Astrocyte of the cerebellum (primary cell): Measurements from ENCODE around the gene PPP6R2.

Experiments used
- DNase-seq: peaks from one replicate; pipeline ENCODE4 v3.0.0-alpha.2; 2011; ENCODE audit warnings: low read depth
- H3K4me3 ChIP-seq: 2 replicates; pipeline ENCODE4 v1.5.1; 2011; ENCODE audit warnings: mild to moderate bottlenecking, low read depth, low read length, moderate library complexity
- in situ Hi-C: cut with HindIII; loops from 2 replicates; pipeline ENCODE4 v1.10.0; 2017; ENCODE audit warnings: low sequenced_read_pairs
- TF ChIP-seq, protein P1 (sequence below): IDR thresholded peaks from 2 replicates; pipeline ENCODE4 v1.5.1; 2012; ENCODE audit warnings: low read length, low read depth, moderate library complexity, mild to moderate bottlenecking; ENCODE audit errors: missing control alignments

Gene PPP6R2

DNA sequence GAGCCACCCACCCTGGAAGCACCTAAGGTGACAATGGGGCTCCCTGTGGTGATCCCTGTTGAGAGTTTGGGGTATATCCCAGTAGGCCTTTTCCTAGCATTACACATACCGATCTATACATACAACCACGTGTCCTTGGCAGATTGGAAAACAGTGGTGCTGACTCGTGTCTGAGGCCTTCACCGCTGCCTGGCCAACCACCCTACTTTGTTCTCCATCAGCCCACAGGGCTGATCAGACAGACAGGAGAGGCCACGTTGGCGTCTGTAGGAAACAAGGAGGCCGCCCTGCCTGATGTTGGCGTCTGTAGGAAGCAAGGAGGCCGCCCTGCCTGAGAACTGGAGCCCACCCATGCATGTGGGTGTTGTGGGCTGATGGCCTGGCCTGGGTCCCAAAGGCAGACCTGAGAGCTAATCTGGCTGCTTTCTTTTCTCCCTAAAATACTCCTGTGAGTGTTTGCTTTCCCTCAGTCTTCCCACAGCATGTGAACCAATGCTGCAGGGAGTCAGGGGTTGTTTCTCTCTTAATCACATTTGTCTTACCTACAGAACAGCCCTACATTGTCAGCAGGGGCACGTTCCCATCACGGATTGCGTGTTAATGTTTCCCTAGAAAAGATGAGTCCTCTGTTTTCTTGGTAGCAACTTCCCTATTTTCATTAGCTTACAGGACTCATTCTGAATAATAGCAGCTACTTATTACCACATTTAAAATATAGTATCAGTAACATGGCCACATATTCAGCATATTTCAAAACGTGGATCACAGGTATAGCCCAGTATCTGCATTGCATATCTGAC is 74.5 kb downstream of the PPP6R2 start:
- no peak overlapping the region for H3K4me3 ChIP-seq
- DNase-seq: no peak
- in situ Hi-C loops: no loop called here
- TF ChIP-seq, protein P1, sequence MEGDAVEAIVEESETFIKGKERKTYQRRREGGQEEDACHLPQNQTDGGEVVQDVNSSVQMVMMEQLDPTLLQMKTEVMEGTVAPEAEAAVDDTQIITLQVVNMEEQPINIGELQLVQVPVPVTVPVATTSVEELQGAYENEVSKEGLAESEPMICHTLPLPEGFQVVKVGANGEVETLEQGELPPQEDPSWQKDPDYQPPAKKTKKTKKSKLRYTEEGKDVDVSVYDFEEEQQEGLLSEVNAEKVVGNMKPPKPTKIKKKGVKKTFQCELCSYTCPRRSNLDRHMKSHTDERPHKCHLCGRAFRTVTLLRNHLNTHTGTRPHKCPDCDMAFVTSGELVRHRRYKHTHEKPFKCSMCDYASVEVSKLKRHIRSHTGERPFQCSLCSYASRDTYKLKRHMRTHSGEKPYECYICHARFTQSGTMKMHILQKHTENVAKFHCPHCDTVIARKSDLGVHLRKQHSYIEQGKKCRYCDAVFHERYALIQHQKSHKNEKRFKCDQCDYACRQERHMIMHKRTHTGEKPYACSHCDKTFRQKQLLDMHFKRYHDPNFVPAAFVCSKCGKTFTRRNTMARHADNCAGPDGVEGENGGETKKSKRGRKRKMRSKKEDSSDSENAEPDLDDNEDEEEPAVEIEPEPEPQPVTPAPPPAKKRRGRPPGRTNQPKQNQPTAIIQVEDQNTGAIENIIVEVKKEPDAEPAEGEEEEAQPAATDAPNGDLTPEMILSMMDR: no peak

DNA sequence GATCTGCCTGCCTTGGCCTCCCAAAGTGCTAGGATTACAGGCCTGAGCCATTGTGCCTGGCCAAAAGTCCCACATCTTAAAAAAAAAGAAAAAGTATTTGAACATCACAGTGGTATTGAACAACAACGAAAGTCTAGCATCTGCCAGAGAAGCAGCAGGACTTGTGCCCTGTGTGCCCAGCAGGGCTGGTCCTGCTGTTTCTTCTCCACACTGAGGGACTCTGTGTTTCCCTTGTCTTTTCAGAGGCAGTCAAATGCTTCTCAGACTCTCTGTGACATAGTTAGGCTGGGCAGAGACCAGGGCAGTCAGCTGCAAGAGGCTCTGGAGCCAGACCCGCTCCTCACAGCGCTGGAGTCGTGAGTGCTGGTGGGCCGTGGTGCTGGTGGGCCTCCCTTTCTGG is 75.5 kb downstream of the PPP6R2 start:
- no peak for DNase-seq
- H3K4me3 ChIP-seq: no peak overlapping the region
- TF ChIP-seq, protein P1: no peak
- in situ Hi-C loops: no loop called here

DNA sequence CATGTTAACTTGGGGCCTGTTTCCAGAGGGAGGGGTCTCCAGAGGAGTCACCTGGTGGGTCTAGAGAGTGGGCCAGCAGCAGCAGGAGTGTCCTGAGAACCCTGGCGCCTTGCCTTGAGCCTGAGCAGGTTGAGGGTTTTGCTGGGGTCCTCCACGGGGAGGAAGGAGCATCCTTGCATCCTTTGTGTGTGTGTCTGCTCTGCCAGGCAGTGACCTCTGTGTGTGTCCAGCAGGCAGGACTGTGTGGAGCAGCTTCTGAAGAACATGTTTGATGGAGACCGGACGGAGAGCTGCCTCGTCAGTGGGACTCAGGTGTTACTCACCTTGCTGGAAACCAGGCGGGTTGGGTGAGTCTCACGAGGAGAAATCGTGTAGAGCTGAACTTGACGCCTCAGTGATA is 76.0 kb downstream of the PPP6R2 start:
- in situ Hi-C loops: no loop called here
- TF ChIP-seq, protein P1: no peak
- DNase-seq: no peak
- no peak overlapping the region for H3K4me3 ChIP-seq

DNA sequence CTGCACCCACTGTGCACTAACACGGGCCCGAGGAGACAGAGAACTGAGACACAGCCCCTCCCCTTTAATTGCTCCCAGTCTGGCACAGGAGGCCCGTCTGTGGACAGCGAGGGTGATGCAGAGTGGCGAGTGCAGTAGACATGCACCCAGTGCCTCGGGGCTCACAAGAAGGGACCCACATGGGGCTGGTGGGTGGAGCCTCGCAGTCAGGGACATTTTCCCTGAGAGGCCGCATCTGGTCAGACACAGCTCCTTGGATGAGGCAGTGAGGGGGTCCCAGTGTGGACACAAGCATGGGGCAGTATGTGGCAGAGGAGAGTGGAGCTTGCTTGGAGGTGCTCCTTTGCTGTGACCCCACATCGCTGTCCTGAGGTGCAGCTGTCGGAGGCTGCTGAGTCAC is 76.9 kb downstream of the PPP6R2 start:
- in situ Hi-C loops: no loop called here
- no peak for DNase-seq
- H3K4me3 ChIP-seq: no peak overlapping the region
- TF ChIP-seq, protein P1: no peak

DNA sequence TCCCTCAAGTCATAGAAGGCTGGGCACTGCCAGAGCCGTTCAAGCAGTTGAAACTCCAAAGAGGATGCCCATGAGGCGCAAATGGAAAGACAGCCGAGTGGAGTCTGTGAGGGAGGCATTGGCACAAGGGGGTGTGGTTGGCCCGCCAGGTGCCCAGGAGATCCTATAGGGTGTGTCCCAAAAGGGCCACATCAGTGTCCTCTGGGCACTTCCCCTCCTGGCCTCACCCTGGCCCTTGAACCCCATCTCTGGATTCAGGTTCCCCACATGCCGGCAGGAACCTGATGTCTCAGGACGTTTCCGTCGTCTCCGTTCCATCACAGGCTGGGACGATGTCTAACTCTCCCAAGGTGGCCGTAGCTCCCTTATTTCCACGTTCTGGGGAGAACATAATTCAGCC is 77.5 kb downstream of the PPP6R2 start:
- no peak for DNase-seq
- in situ Hi-C loops: no loop called here
- no peak overlapping the region for H3K4me3 ChIP-seq
- TF ChIP-seq, protein P1: no peak

DNA sequence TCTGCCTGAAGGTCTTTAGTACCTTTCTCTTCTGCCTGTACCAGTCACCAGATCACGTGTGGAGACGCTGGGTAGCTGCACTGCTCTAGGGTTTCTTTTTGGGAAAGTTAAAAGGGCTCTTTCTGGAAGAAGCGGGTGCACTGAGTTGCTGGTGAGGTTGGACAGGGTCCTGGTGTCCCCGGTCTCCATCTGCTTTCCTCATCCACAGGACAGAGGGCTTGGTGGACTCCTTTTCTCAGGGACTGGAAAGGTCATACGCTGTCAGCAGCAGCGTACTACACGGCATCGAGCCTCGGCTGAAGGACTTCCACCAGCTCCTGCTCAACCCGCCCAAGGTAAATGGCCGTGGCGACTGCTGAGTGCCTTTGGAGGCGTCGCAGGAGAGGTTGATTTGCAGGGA is 78.9 kb downstream of the PPP6R2 start:
- in situ Hi-C loops: no loop called here
- no peak for DNase-seq
- TF ChIP-seq, protein P1: no peak
- H3K4me3 ChIP-seq: no peak overlapping the region
